ENCODE data around the gene PAX7. TPM values are rescaled to one million over a fixed set of nuclear protein-coding genes. Genes with fewer than 3 reads are reported as not detected.

Gene PAX7
- total RNA-seq, 4 donors from 2014 or later = not detected

- TF ChIP-seq CTCF (IDR thresholded peaks at IDR 0.05; ENCODE audit: low read depth) = no peak
Observed at GRCh38 chr1:18638835-18639364, 8.3 kb downstream of the PAX7 start.

DNA sequence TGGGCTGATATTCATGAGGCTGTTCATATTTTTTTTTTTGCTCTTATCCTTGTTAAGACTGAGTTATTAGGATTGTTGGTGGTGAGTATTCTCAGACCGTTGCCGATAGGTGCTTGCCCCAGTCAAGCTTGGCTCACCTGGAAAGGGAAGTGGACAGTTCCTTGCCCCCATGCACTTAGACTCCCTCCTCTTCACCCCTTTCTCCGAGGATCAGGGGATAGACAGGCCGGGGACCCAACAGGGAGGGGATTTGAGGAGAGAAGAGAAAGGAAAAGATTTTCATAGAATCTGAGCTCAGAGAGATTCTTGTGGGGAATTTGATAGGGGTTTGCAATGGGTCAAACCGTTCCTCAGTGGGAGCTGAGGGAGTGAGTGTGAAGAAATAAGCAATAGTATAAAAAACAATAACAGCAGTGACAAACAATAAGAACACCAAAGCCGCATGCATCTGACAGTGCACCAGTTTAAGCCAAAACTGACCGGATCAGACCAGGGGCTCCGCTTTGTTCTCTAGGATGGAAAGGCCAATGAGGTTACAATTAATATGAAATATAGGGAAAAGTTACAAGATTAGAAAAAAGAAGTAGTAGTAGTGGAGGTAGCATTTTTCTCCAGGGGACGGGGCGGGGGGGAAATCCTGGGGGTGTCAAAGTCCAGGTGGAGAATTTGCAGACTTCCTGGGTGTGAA lies 8.9 kb downstream of the PAX7 start:
- no peak for TF ChIP-seq CTCF (IDR thresholded peaks at IDR 0.05; ENCODE audit: low read depth)

- no peak for TF ChIP-seq CTCF (IDR thresholded peaks at IDR 0.05; ENCODE audit: low read depth)
Observed at GRCh38 chr1:18640228-18641004, 9.8 kb downstream of the PAX7 start.

DNA sequence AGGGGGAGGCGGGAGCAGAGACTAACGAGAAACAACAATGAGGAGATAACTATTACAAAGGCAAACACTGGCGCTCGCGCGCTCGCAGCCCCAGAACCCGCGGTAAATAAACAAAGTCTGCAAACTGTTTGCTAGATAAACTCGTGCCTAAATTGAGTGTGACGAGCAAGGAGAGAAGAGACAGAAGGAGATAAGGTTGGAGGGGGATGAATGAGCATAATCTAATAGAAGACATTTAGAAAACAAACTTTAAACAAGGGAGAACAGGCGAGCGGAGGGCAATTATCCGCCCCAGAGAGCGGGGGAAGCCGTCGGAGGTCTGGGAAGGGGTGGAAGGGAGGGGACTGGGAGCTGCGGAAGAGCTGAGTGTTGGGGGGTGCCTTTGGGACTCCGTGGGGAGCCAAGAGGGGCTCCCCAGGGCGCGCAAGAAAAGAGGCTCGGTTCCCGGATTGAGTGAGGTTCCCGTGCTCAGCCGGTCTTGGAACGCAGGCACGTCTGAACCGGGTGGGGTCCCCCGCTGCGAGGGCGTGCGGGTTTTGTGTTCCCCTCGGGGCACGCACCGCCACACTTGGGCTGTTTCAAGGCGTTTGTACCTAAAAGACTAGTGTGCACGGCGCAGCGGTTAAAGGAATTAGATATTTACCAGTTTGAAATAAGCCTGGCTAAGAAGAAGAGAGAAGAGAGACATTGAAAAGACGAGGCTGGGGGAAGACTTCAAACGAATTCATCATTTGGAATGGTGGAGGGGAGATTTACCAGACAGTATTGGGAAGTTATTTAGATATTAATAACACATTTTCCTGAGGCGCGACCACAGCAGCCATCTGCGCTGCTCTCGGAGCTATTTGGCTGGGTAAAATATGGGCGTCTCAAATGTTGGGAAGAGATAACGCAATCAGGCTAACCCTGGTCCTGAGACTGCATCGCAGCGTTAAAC lies 10.6 kb downstream of the PAX7 start:
- no peak for TF ChIP-seq CTCF (IDR thresholded peaks at IDR 0.05; ENCODE audit: low read depth)

DNA sequence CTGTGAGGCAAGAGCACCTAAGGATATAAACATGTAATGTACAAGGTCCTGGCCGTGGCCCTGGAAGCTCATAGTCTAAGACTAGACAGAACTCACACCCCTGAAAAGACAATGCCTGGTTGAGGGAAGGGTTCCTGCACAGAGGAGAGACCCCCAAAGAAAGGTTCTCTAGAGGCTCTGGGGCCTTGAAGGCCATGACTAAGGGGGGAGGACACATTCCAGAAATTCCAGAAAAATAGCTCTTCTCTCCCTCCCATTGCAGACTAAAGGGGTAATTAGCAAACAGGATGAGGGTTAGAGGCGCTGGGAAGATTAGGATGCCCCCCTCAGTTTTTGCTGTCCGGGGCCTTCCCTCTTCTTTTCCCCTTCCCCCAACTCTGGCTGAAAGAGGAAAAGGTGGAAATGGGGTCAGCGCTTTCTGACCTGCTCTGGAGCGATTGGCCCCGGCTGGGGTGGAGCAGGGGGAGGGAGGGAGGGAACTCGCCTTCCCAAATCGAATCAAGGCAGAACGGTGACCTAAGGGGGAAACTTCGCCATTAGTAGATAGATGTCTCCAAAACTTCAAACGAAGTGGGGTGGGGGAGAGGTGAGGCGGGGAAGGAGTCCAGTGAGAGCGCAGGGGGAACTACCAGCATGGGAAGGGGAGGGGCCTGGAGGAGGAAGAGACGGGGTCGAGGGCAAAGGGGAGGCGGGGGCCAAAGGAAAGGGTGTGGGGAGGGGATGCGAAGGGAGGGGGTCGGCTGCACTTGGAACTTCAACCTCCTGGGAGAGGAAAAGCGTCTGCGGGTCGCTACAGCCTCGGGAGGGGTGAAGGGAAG lies 11.8 kb downstream of the PAX7 start:
- TF ChIP-seq CTCF (IDR thresholded peaks at IDR 0.05; ENCODE audit: low read depth) = no peak

- TF ChIP-seq CTCF (IDR thresholded peaks at IDR 0.05; ENCODE audit: low read depth) = no peak
Observed at GRCh38 chr1:18643154-18644012, 12.7 kb downstream of the PAX7 start.
